H1 (cell line): ENCODE data around the gene XPOT. TPM values are rescaled to one million over a fixed set of nuclear protein-coding genes. Genes with fewer than 3 reads are reported as not detected.

Source experiments
- CTCF ChIA-PET: fragments of 300-600 bp; sonication (Branson Sonifier 250); formaldehyde crosslinking; loops from one replicate; lab custom pipeline; 2021; ENCODE audit not compliant: partially characterized antibody; lab: Charles Lee
- POLR2A ChIA-PET: fragments of 300-600 bp; sonication (Branson Sonifier 250); formaldehyde crosslinking; loops from one replicate; lab custom pipeline; 2021; ENCODE audit warnings: inconsistent platforms; ENCODE audit not compliant: partially characterized antibody; lab: Charles Lee
- DNase-seq, 2 experiments: peaks; one replicate each; pipeline versions ENCODE4 v3.0.0 to v3.0.0-alpha.2; 2010 to 2022; ENCODE audit warnings: low spot score in 2 of 2, low read depth in 1 of 2, mixed read lengths in 1 of 2
- FAIRE-seq: peaks from 2 replicates; lab custom pipeline; 2011; peaks lifted over from hg19 to GRCh38; lab: Jason Lieb, UNC
- H2AFZ ChIP-seq: 2 replicates; pipeline ENCODE4 v1.8.1; 2012; ENCODE audit warnings: low read length, inconsistent platforms
- H2AK5ac ChIP-seq: 2 replicates; pipeline ENCODE4 v1.6.1; 2013; ENCODE audit warnings: low read depth, low read length
- H2BK120ac ChIP-seq: replicated peaks from 2 replicates; pipeline ENCODE3; 2013; ENCODE audit warnings: low read depth, low read length, inconsistent platforms
- H2BK12ac ChIP-seq: 2 replicates; pipeline ENCODE4 v1.6.1; 2013; ENCODE audit warnings: low read depth, low read length
- H2BK15ac ChIP-seq: 2 replicates; pipeline ENCODE4 v1.6.1; 2013; ENCODE audit warnings: low read length
- H2BK20ac ChIP-seq: 2 replicates; pipeline ENCODE4 v1.6.1; 2013; ENCODE audit warnings: low read length
- H2BK5ac ChIP-seq: 2 replicates; pipeline ENCODE4 v1.6.1; 2013; ENCODE audit warnings: low read depth, low read length
- H3K14ac ChIP-seq: 2 replicates; pipeline ENCODE4 v1.6.1; 2013; ENCODE audit warnings: inconsistent platforms; ENCODE audit not compliant: insufficient read length
- H3K18ac ChIP-seq: 2 replicates; pipeline ENCODE4 v1.6.1; 2013; ENCODE audit warnings: low read length; ENCODE audit errors: extremely low read depth
- H3K23ac ChIP-seq: 2 replicates; pipeline ENCODE4 v1.6.1; 2013; ENCODE audit warnings: inconsistent platforms; ENCODE audit not compliant: insufficient read length
- H3K23me2 ChIP-seq: 2 replicates; pipeline ENCODE4 v1.6.1; 2013; ENCODE audit warnings: low read depth, low read length
- H3K27ac ChIP-seq: 2 replicates; pipeline ENCODE4 v1.6.1; 2011; ENCODE audit warnings: low read depth, low read length, inconsistent platforms
- H3K27me3 ChIP-seq, 4 experiments: replicated peaks in 1 of 4; 1 replicate in 1 of 4; 2 replicates in 3 of 4; pipeline versions ENCODE4 v1.6.1 to v1.8.1; 2011 to 2013; ENCODE audit warnings: low read length in 3 of 4, mild to moderate bottlenecking in 3 of 4, inconsistent platforms in 2 of 4, mixed read lengths in 2 of 4, moderate library complexity in 1 of 4; ENCODE audit not compliant: control insufficient read depth in 3 of 4, insufficient read depth in 3 of 4; ENCODE audit errors: extremely low read depth in 1 of 4
- H3K36me3 ChIP-seq, 4 experiments: 2 replicates each; pipeline versions ENCODE4 v1.6.1 to v1.8.1; 2011 to 2013; ENCODE audit warnings: mild to moderate bottlenecking in 4 of 4, low read length in 3 of 4, moderate library complexity in 2 of 4, control low read depth in 1 of 4, inconsistent platforms in 1 of 4; ENCODE audit not compliant: insufficient read depth in 4 of 4, control insufficient read depth in 2 of 4
- H3K4ac ChIP-seq: replicated peaks from 2 replicates; pipeline ENCODE3; 2013; ENCODE audit warnings: low read length, low read depth, mixed read lengths, inconsistent platforms; ENCODE audit not compliant: insufficient read length
- H3K4me1 ChIP-seq, 4 experiments: replicated peaks in 1 of 4; 1 replicate in 1 of 4; 2 replicates in 3 of 4; pipeline versions ENCODE4 v1.6.1 to v1.8.1; 2011 to 2013; ENCODE audit warnings: low read length in 3 of 4, inconsistent platforms in 2 of 4, mixed read lengths in 1 of 4; ENCODE audit not compliant: insufficient read depth in 4 of 4, control insufficient read depth in 3 of 4
- H3K4me2 ChIP-seq, 2 experiments: 2 replicates each; pipeline versions ENCODE4 v1.6.1 to v1.8.1; 2011 to 2013; ENCODE audit warnings: low read depth in 2 of 2, low read length in 2 of 2, control low read depth in 1 of 2, inconsistent platforms in 1 of 2, mild to moderate bottlenecking in 1 of 2; ENCODE audit not compliant: insufficient read depth in 1 of 2
- H3K4me3 ChIP-seq, 4 experiments: fragments of 200-600, 300-600 bp in 1 of 4; sonication (generic), shearing (Covaris generic), sonication (Bioruptor Twin) in 1 of 4; 2 replicates each; pipeline versions ENCODE4 v1.5.1 to v1.8.1; 2011 to 2016; ENCODE audit warnings: low read length in 4 of 4, low read depth in 3 of 4, control low read depth in 2 of 4, inconsistent platforms in 2 of 4, mild to moderate bottlenecking in 2 of 4, mixed read lengths in 1 of 4, moderate library complexity in 1 of 4; ENCODE audit not compliant: insufficient read depth in 2 of 4; ENCODE audit errors: extremely low read depth in 1 of 4
- H3K56ac ChIP-seq: replicated peaks from 2 replicates; pipeline ENCODE3; 2013; ENCODE audit warnings: low read depth, mild to moderate bottlenecking, mixed read lengths, low read length, inconsistent platforms; ENCODE audit not compliant: insufficient read length
- H3K79me1 ChIP-seq: 2 replicates; pipeline ENCODE4 v1.6.1; 2013; ENCODE audit warnings: low read depth, low read length, control low read depth
- H3K79me2 ChIP-seq, 2 experiments: 2 replicates each; pipeline versions ENCODE4 v1.6.1 to v1.8.1; 2012 to 2013; ENCODE audit warnings: low read length in 2 of 2, mild to moderate bottlenecking in 2 of 2, inconsistent platforms in 1 of 2; ENCODE audit not compliant: insufficient read depth in 2 of 2, control insufficient read depth in 1 of 2
- H3K9ac ChIP-seq, 4 experiments: replicated peaks in 1 of 4; 1 replicate in 1 of 4; 2 replicates in 3 of 4; pipeline versions ENCODE4 v1.6.1 to v1.8.1; 2011 to 2013; ENCODE audit warnings: low read depth in 3 of 4, low read length in 3 of 4, control low read depth in 2 of 4, mild to moderate bottlenecking in 2 of 4, moderate library complexity in 2 of 4, inconsistent platforms in 1 of 4; ENCODE audit errors: extremely low read depth in 1 of 4
- H3K9me3 ChIP-seq, 2 experiments: 2 replicates each; pipeline versions ENCODE4 v1.6.1 to v1.8.1; 2012 to 2013; ENCODE audit warnings: mild to moderate bottlenecking in 2 of 2, moderate library complexity in 2 of 2, control low read depth in 1 of 2, inconsistent platforms in 1 of 2, low read depth in 1 of 2, low read length in 1 of 2, mixed read lengths in 1 of 2; ENCODE audit not compliant: insufficient read depth in 2 of 2
- H4K20me1 ChIP-seq, 2 experiments: replicated peaks in 1 of 2; 2 replicates each; pipeline versions ENCODE3 to v1.8.1; 2011 to 2013; ENCODE audit warnings: inconsistent platforms in 2 of 2, low read length in 2 of 2, mild to moderate bottlenecking in 1 of 2; ENCODE audit not compliant: insufficient read depth in 2 of 2, control insufficient read depth in 1 of 2
- H4K5ac ChIP-seq: 2 replicates; pipeline ENCODE4 v1.6.1; 2013; ENCODE audit warnings: low read length, low read depth, mixed read lengths, inconsistent platforms; ENCODE audit not compliant: insufficient read length
- H4K8ac ChIP-seq: 2 replicates; pipeline ENCODE4 v1.8.0; 2013; ENCODE audit warnings: mild to moderate bottlenecking, moderate library complexity, low read length, inconsistent platforms; ENCODE audit not compliant: insufficient read depth; ENCODE audit errors: extremely low read depth
- H4K91ac ChIP-seq: replicated peaks from 2 replicates; pipeline ENCODE3; 2013; ENCODE audit warnings: low read length, mixed read lengths, inconsistent platforms; ENCODE audit not compliant: insufficient read length
- ATF3 ChIP-seq: IDR thresholded peaks from 2 replicates; pipeline ENCODE4 v1.6.1; 2011; ENCODE audit warnings: low read depth, mild to moderate bottlenecking, low read length; ENCODE audit not compliant: insufficient read depth
- BACH1 ChIP-seq: IDR thresholded peaks from 2 replicates; pipeline ENCODE4 v1.6.1; 2012; ENCODE audit warnings: low read length, improper control_type of control experiment
- BRCA1 ChIP-seq: IDR thresholded peaks from 2 replicates; pipeline ENCODE4 v1.6.1; 2012; ENCODE audit warnings: low read depth, low read length, improper control_type of control experiment
- E2F6 ChIP-seq: IDR thresholded peaks from 2 replicates; pipeline ENCODE4 v1.6.1; 2012; ENCODE audit warnings: inconsistent platforms
- KDM5A ChIP-seq: fragments of 200-600 bp; IDR thresholded peaks from 2 replicates; pipeline ENCODE4 v1.7.1; 2012; ENCODE audit warnings: mild to moderate bottlenecking, low read length, inconsistent platforms, mixed read lengths
- MAFK ChIP-seq: IDR thresholded peaks from 2 replicates; pipeline ENCODE4 v1.6.1; 2012; ENCODE audit warnings: low read depth, mild to moderate bottlenecking, improper control_type of control experiment, low read length
- RAD21 ChIP-seq, 2 experiments: IDR thresholded peaks in 1 of 2; conservative IDR thresholded peaks in 1 of 2; 2 replicates each; pipeline ENCODE4 v1.6.1; 2011; ENCODE audit warnings: low read depth in 2 of 2, low read length in 2 of 2, improper control_type of control experiment in 1 of 2, inconsistent platforms in 1 of 2, mild to moderate bottlenecking in 1 of 2, moderate library complexity in 1 of 2
- TEAD4 ChIP-seq: IDR thresholded peaks from 2 replicates; pipeline ENCODE4 v1.6.1; 2012; ENCODE audit warnings: low read depth, low read length, inconsistent platforms, mixed read lengths
- YY1 ChIP-seq: IDR thresholded peaks from 2 replicates; pipeline ENCODE4 v1.6.1; 2011; ENCODE audit warnings: low read depth, mild to moderate bottlenecking, low read length
- ZNF274 ChIP-seq: IDR thresholded peaks from 2 replicates; pipeline ENCODE4 v1.7.0; 2012; ENCODE audit warnings: low read length, borderline replicate concordance; ENCODE audit errors: extremely low read depth
- polyA plus RNA-seq, 7 experiments: library from polyadenylated mRNA; depleted of rRNA in 3 of 7; stranded (reverse) in 5 of 7; unstranded in 2 of 7; fragments of >200 nt in 5 of 7; fragments of 200-250 nt in 2 of 7; gene quantifications; 1 replicate in 5 of 7; 2 replicates in 1 of 7; 4 replicates in 1 of 7; pipeline versions ENCODE4 v1.2.1 to v1.2.3, GENCODE V29; 2011 to 2013; ENCODE audit warnings: missing spikeins in 2 of 7, mixed read lengths in 2 of 7
- total RNA-seq: library from RNA; stranded (reverse); fragmentation: NEBNext Ultra II Directional; extraction: Animal tissue kit (Norgen Biotek cat#: 25700); gene quantifications from 2 replicates; pipeline ENCODE4 v1.2.1, GENCODE V29; 2021

XPOT gene
- total and polyA plus RNA-seq, 2 of the 8 experiments (the other 6 are each of a cell fraction or from before 2014, with no cell fraction given): 38.8 to 176 TPM

- Histone ChIP-seq H4K5ac (no peak overlapping the region), H3K4me2 (no peak overlapping the region), H3K18ac (no peak overlapping the region), H3K56ac (no peak overlapping the region), H2BK15ac (no peak overlapping the region), H2AFZ (no peak overlapping the region), H4K8ac (no peak overlapping the region), H3K4ac (no peak overlapping the region), H4K91ac (no peak overlapping the region), H2AK5ac (no peak overlapping the region), H3K79me1 (peaks cover 2% of the 10 kb centered on the region; the same call in 1 of the 2 replicates), H3K27ac (no peak overlapping the region), H3K4me1 (no peaks in the 10 kb centered on the region), H3K4me3 (no peak overlapping the region), H2BK5ac (no peak overlapping the region), H4K20me1 (peaks cover 0 to 2% of the 10 kb centered on the region in 2 experiments), H2BK20ac (no peak overlapping the region), H3K23ac (no peak overlapping the region), H3K9ac (no peak overlapping the region), H2BK12ac (no peak overlapping the region), H3K79me2 (peaks cover 0 to 2% of the 10 kb centered on the region in 2 experiments; a peak in 1 of 4 replicates), H3K36me3 (peaks cover 6 to 66% (median 36%) of the 10 kb centered on the region in 4 experiments; a peak in 7 of 8 replicates), H3K14ac (no peak overlapping the region), H3K27me3 (no peaks in the 10 kb centered on the region), H2BK120ac (no peak overlapping the region), H3K23me2 (no peaks in the 10 kb centered on the region), H3K9me3 (no peaks in the 10 kb centered on the region)
- DNase-seq (no peak), FAIRE-seq (no peak)
- POLR2A ChIA-PET: no interaction called here
- CTCF ChIA-PET: no interaction called here
- TF ChIP-seq RAD21 (IDR thresholded peaks at IDR 0.05 in 1 of 2, conservative IDR thresholded peaks at IDR 0.05 in 1 of 2; ENCODE audit: low read depth in 2 of 2, low read length in 2 of 2) (no peak), BRCA1 (no peak), E2F6 (no peak), ZNF274 (no peak), YY1 (no peak), MAFK (no peak), KDM5A (no peak), TEAD4 (no peak), ATF3 (no peak), BACH1 (no peak)
Measured at GRCh38 chr12:64466178-64466577, 62.0 kb downstream of the XPOT start.
